SK-MEL-5 (cell line): ENCODE results near the gene UBE2J2. TPM values are rescaled to one million over a fixed set of nuclear protein-coding genes. Genes with fewer than 3 reads are reported as not detected.

Experiments
- DNase-seq: peaks from one replicate; pipeline ENCODE4 v3.0.0-alpha.2; 2016; ENCODE audit warnings: low read depth, low spot score
- in situ Hi-C: cut with HindIII; loops from 2 replicates; pipeline ENCODE4 v1.10.0; 2016; ENCODE audit warnings: low sequenced_read_pairs, high pct_unique_total_duplicates, low pct_unique_long_range_greater_than_20kb
- total RNA-seq: library from RNA; depleted of rRNA; stranded (reverse); fragments of >200 nt; shearing (Covaris generic); gene quantifications from 2 replicates; pipeline ENCODE4 v1.2.3, GENCODE V29; 2014

UBE2J2 gene
- total RNA-seq, 1 experiment from 2014 or later = 37.8 TPM

DNA sequence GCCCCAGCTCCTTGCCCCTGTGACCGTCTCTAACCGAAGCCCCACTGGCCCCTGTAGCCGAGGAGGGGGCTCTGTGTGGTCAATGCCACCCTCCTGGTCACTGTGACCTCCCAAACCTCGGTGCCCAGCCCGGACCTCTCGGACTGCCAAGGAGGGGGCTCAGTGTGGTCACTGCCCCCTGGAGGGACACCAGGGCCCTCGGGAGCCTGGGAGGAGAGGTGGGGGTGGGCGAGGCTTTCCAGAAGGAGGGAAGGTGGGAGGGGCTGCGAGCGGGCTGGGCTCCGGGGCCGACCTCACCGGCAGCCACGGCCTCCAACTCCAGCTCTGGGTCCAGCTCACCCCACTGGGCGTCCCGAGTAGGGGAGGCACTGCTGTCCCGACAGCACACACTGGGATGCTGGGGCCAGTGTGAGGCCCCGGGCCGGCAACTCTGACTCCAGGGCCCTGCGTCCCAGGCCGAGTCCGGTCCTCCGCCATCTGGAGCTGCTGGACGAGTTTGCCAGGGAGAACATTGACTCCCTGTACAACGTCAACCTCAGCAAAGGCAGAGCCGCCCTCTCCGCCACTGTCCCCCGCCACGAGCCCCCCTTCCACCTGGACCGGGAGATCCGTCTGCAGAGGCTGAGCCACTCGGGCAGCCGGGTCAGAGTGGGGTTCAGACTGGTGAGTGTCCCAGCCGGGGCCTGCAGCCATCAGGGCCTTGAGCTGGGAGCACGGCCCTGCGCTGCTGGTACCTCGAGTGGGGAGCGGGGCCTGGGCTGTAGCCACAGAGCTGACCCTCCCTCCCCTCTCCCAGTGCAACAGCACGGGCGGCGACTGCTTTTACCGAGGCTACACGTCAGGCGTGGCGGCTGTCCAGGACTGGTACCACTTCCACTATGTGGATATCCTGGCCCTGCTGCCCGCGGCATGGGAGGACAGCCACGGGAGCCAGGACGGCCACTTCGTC is 12.9 kb upstream of the UBE2J2 start:
- in situ Hi-C loops = no loop called here

DNA sequence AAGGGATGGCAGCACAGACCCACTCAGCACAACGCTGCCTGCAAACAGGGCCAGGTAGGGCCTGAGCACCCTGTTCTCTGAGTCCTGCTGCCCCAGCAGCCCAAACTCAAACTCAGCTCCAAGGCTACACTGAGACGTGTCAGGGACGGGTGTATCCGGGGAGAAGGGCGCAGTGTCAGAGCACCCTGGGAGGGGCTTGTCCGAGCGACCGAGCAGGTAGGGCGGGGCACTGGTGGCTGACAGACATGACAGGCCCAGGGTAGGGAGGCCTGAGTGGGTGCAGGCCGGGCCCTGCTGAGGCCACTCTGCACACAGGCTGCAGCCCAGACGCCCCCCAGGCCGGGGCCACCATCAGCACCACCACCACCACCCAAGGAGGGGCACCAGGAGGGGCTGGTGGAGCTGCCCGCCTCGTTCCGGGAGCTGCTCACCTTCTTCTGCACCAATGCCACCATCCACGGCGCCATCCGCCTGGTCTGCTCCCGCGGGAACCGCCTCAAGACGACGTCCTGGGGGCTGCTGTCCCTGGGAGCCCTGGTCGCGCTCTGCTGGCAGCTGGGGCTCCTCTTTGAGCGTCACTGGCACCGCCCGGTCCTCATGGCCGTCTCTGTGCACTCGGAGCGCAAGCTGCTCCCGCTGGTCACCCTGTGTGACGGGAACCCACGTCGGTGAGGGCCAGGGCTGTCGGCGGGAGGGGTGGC is 12.1 kb upstream of the UBE2J2 start:
- in situ Hi-C loops = no loop called here
- DNase-seq = no peak

More for the DNA sequence above, 12.9 kb upstream of the UBE2J2 start:
- no peak for DNase-seq

DNA sequence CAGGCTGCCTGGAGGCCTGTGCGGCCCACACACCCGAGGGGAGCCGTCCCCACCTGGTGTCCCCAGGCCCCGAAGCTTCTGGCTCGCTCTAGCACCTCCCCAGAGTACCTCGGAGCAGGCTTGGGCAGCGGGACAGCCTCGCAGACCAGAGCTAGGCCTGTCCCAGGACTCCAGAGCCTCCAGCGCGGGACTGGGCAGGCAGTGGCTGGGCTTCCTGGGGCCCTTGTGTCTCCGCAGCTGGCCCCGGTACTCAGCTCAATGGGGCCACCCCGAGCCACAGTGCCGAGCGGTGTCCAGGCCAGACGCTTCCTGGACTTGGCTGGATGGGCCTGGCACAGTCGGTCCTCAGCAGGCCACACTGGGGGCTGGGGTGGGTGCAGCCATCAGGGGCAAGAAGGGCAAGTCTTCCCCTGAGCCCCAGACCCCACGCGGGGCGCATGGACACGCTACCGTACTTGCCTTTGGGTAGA is 11.5 kb upstream of the UBE2J2 start:
- no peak for DNase-seq
- in situ Hi-C loops = no loop called here

DNA sequence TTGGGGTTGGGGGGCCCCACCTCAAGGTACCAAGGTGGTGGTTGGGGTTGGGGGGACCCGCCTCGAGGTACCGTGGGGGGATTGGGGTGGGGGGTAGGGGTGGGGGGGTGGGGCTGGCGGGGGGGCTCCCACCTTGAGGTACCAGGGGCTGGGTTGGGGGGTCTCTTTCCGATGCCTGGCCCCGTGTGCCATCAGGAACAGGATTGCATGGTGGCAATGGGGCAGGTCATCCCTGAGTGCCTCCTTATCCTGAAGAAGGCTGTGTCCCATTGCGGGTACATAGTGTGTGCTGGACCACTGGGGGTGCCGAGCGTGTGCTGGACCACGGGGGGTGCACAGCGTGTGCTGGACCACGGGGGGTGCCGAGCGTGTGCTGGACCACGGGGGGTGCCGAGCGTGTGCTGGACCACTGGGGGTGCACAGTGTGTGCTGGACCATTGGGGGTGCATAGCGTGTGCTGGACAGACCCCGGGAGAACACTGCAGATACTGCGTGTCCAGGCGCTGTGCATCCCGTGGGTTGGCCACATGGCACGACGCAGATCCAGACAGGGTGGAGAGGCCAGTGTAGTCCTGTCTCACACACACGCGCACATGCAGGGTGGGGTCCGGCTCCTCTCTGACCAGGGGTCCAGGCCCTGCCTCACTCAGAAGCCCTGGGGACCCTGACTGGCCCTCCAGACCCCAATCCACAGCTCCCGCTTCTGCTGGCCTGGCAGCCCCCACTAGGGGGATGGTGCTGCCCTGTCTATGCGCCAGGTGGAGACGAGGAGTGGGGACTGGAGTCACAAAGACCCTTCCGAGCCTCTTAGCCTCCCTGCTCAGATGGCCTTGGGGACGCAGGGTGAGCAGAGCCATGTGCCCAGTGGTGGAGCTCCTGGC is 10.8 kb upstream of the UBE2J2 start:
- in situ Hi-C loops = no loop called here
- no peak for DNase-seq

DNA sequence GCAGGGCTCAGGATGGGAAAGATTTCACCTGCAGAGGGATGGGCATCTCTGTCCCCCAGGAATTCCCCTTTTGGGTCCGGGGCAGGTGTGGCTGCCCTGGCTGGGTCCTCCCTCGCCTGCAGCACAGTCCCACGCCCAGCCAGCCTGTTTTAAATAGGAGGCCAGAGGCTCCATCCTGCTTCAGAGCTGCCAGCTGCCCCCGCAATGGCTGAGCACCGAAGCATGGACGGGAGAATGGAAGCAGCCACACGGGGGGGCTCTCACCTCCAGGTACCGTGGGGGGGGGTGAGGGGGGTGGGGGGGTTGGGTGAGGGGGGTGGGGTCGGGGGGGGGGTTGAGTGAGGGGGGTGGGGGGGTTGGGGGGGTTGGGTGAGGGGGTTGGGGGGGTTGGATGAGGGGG is 10.2 kb upstream of the UBE2J2 start:
- in situ Hi-C loops = no loop called here
- DNase-seq = no peak

DNA sequence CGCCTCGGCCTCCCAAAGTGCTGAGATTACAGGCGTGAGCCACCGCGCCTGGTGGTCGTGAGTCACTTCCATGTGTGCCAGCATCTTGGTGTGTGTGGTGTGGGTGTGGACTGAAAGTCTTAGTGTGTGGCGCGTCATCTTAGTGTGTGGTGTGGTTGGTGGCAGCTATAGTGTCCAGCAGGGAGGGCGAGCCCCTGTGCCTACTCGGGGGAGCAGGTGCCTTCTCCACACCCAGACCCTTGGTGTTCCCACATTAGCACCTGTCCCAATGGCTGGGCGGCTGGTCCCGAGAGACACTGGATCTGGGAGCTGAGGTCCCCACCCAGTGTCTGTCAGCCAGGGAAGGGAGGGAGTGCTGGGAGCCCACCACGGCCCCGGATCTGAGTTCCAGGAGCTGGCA is 9.3 kb upstream of the UBE2J2 start:
- in situ Hi-C loops = no loop called here
- no peak for DNase-seq

DNA sequence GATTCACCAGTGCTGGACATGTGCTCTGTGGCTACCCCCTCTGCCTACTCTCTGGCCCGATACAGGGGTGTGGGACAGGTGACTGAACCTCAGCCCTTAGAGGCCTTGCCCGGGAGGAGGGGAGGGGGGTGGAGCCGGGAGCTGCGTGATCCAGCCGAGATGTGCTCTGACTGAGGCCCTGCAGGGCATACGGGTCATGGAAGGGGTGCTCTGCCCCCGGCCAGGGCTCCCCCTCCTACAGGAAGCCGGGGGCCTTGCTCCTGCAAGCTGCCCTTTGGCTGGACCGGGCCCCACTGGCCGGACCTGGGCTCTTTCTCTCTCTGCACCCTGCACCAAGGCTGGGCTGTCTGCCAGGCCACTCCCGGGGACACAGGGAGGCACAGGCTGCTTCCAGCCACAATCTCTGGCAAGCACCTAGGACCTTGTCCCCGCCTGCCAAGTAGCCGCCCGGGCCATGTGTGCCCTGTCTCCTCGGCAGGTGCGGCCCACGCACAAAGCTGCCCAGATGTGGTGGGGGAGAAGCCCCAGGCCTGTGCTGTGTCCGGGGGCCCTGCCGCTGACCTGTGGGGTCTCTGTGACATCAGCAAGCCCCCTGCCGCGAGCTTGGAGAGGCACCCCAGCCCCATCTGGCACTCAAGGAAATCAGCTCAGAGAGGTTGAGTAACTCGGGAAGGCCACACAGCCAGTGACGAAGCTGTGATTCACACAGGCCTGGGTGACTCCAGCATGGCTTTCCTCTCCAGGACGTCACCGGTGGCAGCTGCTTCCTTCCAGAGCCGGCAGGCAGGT is 8.1 kb upstream of the UBE2J2 start:
- in situ Hi-C loops = no loop called here
- no peak for DNase-seq

DNA sequence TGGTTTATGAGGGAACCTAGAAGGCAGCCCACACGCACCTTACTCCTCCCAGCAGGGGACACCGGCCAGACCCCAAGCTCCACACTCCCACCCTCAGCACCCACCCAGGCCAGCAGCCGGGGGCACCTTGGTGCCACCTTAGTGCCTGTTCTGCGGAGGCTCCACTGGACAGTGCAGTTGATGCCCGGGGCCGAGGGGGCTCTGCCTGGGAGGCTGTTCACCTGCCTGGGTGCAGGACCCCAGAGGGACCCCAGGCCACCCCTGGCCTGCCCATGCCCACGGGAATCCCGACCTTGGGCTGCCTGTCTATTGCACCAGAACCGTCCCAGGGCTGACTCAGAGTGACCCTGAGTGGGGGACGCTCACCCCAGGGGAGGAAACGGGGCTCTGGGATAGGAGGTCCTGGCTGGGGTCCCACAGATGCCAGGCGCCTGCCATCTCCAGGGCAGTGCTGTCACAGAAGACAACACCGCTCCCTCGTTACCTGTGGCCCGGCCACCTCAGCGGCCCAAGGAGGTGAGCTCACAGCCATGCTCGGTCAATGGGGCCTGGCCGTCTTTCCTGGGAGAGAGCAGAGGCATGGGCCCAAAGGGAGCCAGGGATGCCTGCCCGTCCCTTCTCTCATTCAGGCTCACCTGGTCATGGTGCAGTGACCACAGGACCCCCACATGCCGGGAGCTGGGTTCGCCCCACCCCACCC is 7.3 kb upstream of the UBE2J2 start:
- DNase-seq = no peak
- in situ Hi-C loops = no loop called here

DNA sequence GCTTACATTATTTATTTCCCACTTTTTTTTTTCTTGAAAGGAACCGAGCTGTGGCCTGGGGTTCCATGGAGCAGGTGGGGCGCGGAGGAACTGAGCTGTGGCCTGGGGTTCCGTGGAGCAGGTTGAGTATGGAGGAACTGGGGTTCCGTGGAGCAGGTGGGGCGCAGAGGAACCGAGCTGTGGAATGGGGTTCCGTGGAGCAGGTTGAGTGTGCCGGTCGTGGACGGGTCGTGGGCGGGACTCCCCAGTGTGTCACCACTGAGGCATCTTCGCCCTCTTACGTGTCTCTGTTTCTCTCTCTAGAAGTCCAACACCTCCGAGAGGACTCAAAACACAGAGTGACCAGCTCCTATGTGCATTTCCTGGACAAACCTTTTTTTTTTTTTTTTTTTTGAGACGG is 5.4 kb upstream of the UBE2J2 start:
- no peak for DNase-seq
- in situ Hi-C loops = no loop called here

DNA sequence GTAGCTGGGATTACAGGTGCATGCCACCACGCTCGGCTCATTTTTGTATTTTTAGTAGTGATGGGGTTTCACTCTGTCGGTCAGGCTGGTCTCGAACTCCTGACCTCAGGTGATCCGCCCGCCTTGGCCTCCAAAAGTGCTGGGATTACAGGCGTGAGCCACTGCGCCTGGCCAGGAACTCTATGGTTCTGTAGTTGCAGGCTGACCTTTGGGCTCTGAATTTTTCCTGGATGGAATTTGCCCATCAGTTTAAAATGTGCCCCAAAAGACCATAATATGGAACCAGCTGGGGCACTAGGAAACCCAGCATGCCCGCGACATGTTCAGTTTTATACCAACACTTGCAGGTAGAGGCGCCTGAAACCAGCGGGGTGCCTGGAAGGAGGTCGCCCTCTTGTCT is 5.0 kb upstream of the UBE2J2 start:
- in situ Hi-C loops = no loop called here
- DNase-seq = no peak

DNA sequence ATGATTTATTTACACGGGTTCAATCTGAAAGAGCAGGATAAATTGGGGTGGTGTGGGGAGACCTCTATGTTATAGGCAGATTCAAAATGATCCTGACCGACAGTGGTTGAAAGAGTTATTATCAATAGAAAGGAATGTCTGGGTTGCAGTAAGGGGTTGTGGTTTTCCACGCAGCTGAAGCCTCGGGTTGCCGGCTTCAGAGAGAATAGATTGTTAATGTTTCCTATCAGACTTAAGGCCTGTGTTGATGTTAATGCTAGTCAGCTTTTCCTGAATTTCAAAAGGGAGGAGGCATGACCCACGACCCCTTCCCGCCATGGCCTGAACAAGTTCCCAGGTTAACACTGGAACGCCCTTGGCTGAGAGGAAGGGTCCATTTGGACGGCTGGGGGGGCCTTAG is 2.2 kb upstream of the UBE2J2 start:
- DNase-seq = no peak
- in situ Hi-C loops = no loop called here

DNA sequence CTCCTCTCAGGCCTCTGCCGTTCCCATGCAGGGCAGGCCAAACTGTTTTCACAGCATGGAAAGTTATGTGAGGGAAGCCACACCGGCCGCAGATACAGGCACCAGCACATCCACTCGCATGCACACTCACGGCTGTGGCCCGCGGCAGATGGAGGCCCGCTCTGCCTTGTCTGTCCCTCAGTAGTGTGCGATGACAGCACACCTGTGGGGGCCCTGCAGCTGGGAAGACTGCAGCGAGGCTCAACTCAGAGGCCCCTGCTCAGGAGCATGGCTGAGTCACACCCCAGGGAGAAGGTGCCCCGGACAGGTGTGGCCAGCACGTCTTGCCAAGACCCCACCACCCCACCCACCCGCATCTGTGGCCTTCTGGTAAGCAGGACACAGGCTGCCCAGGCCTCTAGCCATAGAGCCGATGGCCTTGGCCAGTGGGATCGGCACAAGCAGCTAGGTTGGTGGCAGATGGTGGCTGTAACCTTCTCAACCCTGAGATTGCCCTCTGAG is 1.3 kb upstream of the UBE2J2 start:
- in situ Hi-C loops = no loop called here
- no peak for DNase-seq

DNA sequence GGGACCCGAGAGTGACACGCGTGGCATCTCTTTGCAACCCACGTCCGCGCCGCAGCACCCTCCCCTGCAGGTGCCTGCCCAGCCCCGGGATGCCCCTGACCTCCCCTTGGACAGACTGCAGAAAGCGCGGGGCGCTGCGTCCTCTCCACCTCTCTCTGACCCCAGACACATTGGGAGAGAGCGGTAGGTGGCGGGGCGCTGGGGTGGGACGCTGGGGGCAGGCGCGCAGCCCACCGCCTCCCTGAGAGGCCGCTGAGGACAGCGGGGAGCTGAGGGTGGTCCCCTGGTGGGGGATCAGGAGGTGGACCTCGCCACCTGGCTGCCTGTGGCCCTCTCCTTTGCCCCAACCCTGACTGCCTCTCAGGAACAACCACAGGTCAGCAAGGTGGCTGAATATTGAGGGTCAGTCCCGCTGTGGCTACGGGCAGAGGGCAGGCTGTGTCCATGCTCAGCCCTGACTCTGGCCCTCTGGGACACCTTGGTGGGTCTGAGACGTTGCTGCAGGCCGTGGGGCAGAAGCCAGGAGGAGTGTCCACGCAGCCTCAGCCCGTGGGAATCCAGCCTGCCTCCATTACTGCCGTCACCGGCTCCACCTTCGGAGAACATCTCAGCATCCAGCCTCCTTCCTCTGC is 761 bp upstream of the UBE2J2 start:
- no peak for DNase-seq
- in situ Hi-C loops = no loop called here

DNA sequence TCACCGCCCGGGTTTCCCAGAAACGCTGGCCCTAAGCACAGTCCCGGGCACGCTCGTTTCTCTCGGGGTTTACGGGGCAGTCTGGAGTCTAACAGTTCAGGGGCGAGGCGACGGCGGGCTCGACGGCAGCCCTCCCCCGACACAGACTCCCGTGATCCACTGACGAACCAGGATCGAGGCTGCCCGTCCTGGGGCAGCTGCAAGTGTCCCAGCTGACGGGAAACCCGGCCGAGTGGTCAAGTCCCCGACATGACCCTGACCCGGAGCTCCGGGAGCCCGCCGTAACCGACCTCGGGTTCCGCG is 494 bp downstream of the UBE2J2 start:
- no peak for DNase-seq
- in situ Hi-C loops = no loop called here

DNA sequence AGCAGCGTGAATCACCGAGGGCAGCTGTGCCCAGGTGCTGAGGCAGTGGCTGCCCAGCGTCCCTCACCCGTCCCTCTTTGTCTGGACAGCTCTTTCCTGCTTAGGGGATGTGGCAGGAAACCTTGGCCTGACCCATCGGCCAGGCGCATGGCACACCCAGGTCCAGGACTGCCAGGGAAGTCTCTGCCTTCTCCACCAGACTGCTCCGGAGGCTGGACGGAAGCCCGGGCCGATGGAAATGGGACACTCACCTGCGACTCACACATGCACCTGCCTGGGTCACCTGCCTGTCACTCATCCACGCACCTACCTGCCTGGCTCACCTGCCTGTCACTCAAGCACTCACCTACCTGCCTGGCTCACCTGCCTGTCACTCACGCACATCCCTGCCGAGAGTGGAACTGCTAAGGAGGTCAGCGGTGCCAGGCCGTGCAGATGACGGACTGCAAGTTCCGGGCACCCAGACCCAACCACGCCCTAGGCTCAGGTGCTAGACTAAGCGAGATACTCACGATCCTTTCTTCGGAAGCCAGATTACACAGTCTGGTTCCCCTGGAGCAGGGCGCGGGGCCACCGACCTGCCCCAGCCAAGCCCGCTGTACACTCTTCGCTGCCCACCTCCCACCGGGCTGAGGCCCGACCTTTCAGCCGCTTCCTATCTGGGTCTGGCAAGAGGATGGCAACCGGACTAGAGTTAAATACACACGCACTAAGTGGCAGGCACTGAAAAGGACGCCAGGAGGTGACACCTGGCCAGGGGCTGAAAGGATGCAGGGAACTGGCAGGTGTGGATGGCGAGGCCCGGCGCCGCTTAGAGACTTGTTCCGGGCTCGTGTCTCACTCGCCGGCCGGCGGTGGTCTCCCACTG is 1.1 kb downstream of the UBE2J2 start:
- in situ Hi-C loops = no loop called here
- no peak for DNase-seq
